Lung microvascular endothelial cell (primary cell): ENCODE results near the gene CABP5. TPM values are rescaled to one million over a fixed set of nuclear protein-coding genes. Genes with fewer than 3 reads are reported as not detected.
"Not testable (repeated sequence)": the region's sequence is repeated elsewhere in the genome, so short reads cannot be mapped to it uniquely, and the experiment has no call there.

ENCODE experiments used
- DNase-seq, 2 donors: peaks; one replicate each; pipeline versions ENCODE4 v3.0.0 to v3.0.0-alpha.2; 2010; ENCODE audit warnings: low read depth in 2 of 2
- total RNA-seq: library from RNA; depleted of rRNA; stranded (reverse); fragments of >200 nt; gene quantifications from 2 replicates; pipeline ENCODE4 v1.2.1, GENCODE V29; 2014

Gene CABP5
- total RNA-seq: not detected in 2 replicates

DNA sequence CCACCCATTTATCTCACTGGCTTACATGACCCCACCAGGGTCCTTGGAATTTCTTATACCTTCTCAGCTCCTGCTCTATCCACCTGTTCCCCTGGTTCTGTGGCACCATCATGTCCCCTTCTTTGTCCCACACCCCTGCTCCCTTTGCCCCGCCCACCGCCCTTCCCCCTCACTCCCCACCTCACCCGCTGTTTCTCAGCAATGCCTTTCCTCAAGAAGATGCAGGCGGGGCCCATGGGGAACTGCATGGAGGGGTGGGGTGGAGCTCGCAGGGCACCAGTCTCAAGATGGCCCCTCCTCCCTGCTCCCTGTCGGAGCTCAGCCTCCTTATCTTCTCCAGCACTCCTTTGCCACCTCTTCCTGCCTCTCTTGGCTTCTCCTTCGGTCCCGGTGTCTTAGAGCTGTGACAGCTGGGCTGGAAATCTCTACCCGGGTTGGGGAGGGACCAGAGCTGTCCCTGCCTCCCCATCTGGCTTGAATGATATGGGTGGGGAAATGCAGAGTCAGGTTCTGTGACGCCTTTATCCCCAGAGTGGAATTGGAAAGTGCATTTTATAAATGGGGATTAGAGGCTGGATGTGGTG is at the start of gene CABP5:
Gene CABP5 (minus strand): TSS at position 405 of the 584 bp plus-strand sequence. CDS start 157 bp downstream, at position 248.
- DNase-seq: no peak

DNA sequence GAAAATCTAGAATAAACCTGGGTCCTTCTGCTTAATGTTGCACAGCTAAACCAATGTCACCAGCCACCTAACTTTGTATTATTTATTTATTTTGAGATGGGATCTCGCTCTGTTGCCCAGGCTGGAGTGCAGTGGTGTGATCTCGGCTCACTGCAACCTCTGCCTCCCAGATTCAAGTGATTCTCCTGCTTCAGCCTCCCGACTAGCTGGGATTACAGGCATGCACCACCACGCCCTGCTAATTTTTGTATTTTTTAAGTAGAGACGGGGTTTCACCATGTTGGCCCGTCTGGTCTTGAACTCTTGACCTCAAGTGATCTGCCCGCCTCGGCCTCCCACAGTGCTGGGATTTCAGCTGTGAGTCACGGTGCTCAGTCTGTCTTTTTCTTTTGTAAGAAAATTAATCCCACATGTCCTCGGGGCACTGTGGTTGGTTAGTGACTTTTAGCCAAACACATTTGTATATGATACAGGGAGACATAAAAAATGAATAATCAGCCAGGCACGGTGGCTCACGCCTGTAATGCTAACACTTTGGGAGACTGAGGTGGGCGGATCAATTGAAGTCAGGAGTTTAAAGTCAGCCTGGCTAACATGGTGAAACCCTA is 47.3 kb upstream of the CABP5 start:
- not testable (repeated sequence) for DNase-seq

DNA sequence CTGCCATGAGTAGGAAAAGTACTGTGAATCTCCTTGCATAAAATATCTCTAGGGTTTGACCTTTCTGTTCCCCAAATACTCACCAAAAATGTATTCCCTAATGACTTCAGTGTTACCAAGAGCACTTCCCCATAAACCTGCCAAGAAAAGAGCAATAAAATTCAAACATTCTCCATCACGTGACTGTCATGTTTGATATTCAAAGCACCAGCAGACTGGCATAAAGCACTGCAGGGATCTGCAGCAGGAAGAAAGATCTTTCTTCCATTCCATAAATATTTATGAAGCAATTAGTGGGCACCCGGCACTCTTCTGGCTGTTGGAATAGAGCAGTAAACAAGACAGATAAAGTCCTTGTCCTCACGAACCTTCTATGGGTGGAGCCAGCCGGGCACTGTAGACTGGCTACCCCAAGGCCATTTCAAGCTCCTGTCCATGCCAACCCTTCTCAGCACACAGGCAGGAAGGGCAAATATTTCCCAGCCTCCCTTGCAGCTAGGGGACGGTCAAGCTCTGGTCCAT is 46.5 kb upstream of the CABP5 start:
- no peak for DNase-seq

DNA sequence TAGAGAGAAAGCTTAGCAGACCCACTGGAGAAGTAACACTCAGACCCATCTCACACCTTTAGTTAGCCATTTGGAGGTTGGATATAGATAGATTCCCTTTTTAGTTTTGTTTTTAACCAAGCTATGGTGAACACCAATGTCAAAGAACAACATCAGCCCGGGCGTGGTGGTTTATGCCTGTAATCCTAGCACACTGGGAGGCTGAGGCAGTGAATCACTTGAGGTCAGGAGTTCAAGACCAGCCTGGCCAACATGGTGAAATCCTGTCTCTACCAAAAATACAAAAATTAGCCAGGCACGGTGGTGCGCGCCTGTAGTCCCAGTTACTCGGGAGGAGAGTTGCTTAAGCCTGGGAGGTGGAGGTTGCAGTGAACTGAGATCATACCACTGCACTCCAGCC is 45.1 kb upstream of the CABP5 start:
- DNase-seq: not testable (repeated sequence)

DNA sequence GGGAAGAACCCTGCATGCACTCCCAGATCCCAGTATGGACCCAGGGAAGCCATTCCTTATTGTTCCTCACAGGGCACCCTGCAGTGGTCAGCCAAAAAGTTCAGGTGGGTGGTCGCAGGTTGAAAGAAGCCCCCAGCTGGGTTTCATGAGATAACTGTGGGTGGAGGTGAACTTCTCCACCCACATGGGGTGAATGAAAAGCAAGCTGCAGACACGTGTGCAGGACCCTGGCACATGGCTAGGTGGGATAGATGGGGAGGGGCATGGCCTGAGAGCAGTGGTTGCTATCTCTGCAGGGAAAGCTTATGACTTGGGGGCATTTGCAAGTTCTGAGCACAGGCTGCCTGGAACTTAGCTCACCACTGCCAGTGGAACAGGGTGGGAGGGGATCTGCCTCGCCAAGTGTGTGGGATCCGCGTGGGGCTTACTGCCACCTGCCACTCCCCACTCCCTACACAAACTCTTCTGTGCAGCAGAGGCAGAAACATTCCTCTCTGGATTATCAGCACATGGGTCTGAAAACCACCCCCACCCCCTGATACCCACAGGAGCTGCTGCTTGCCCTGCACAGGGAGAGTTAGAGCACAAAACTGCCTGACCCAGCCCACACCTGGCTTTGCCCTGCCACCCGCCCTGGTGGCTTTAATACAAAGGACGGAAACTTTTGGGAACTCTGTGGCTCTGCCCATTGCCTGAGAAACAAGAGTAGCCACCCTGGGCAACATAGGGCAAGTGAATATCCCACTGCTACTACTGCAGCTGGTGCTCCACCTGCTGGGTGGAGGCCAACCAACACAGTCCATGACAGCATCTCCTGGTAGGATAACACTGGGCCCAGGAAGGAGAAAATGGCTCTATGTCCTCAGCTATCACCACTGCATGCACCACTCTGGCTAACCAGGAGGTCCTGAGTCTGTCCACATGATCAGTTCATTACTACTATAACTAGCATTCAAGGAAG is 42.3 kb upstream of the CABP5 start:
- no peak for DNase-seq

DNA sequence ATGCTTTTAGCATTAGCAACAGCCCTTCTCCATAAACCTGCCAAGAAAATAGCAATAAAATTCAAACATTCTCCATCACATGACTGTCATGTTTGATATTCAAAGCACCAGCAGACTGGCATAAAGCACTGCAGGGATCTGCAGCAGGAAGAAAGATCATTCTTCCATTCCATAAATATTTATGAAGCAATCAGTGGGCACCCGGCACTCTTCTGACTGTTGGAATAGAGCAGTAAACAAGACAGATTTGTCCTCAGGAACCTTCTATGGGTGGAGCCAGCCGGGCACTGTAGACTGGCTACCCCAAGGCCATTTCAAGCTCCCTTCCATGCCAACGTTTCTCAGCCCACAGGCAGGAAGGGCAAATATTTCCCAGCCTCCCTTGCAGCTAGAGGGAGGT is 41.2 kb upstream of the CABP5 start:
- no peak for DNase-seq

DNA sequence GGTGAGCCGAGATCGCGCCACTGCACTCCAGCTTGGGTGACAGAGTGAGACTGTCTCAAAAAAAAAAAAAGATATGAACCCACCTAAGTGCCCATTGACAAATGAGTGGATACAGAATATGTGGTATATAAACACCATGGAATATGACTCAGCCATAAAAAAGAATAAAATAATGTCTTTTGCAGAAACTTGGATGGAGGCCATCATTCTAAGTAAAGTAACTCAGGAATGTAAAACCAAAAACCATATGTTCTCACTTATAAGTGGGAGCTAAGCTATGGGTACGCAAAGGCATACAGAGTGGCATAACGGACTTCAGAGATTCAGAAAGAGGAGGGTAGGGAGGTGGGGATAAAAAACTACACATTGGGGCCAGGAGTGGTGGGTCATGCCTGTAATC is 37.2 kb upstream of the CABP5 start:
- DNase-seq: no peak

DNA sequence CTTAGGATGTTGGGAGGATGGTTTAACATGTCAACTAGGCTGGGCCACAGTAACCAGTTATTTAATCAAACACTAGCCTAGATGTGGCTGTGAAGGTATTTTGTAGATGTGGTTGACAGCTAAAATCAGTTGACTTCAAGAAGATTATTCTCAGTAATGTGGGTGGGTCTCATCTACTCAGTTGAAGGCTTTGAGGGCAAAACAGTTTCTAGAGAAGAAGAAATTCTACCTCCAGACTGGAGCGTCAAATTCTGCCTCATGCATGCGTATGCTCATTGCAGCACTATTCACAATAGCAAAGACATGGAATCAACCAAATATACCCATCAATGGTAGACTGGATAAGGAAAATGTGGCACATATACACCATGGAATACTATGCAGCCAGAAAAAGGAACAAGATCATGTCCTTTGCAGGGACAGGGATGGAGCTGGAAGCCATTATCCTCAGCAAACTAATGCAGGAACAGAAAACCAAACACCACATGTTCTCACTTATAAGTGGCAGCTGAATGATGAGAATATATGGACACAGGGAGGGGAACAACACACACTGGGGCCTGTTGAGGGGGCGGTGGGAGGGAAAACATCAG is 26.4 kb upstream of the CABP5 start:
- DNase-seq: not testable (repeated sequence)

DNA sequence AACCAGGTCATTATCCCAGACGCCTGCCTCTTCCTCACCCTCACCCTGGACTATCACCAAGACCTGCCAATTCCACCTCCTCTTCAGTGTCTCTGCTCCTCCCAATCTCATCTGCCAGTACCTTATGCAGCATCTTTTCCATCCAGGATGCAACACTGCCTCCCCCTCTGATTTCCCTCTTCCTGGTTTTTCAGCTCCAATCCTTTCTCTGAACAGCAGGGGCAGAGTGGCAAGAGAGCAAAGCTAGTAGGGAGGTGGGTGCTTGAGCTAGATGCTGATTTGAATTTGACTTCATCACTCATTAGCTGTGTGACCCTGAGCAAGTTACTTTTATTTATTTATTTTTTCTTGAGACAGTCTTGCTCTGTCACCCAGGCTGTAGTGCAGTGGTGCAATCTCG is 25.6 kb upstream of the CABP5 start:
- DNase-seq: no peak

DNA sequence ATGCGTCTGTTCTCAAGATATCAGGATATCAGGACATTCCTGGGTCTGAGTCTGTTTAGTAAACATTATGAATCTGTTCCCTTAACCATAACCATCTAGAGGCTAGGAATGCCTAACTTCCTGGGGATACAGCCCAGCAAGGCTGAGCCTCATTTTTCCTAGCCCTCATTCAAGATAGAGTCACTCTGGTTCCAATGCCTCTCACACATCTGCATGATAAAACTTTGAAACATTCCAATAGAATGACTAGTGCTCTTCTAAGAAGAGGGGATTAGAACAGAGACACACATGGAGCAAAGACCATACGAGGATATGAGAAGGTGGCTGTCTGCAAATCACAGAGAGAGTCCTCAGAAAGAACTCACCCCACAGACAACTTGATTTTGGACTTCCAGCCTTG is 20.6 kb upstream of the CABP5 start:
- no peak for DNase-seq

DNA sequence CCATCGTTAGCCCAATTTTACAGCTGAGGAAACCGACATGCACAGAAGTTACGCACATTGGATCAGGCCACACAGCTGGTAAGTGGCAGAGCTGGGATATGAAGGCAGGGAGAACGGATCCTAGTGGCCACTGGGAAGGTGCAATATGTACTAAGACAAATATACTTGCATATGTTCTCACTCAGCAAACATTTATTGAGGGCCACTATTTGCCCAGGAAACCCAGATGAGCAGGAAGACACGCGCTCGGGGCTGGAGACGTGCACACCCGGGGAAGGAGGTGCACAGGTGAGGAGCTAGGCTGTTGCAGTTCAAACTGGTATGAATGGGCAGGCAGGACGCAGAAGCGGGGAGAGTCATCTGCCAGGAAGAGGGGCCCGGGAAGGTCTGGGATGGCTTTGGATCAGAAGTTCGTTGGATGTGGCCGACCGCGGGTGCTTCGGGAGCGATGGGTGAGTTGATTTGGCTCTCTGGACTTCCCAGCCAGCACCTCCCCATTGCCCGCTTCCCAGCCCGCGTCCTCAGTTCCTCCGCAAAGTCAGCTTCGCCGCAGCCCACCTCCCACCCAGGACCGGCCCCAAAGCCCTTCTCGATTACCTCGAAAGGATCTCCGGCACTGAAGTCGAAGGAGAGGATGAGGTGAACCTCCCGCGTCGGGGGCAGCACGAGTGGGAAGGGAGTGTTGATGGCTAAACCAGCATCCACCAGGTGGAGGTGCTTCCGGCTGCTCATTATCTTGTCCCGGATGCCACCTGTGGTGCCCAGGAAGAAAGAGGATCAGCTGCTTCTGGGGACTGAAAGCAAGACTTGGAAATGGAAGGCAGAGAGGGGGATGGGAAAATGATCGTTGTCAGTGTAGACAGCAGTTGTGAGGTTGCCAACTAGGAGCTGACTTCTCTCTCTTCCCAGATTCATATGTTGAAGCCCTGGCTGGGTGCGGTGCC is 17.8 kb upstream of the CABP5 start:
- DNase-seq: no peak

DNA sequence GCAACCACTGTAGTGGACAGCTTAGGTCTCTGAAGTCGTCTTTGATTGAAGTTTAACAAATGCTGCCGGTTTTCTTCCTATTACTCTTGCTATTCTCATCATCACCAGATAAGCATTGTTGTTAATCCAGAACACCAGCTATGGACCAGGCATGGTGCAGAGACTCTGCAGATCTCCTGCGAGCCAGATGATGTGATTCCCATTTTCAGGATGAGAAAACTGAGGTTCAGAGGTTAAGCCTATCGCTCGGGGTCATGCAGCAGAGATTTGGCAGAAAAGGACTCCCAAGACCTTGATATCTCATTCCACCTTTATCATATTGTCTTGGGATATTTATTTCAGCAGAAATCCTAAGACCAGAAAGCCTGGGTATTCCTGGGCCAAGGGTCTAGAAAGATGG is 16.5 kb upstream of the CABP5 start:
- no peak for DNase-seq

DNA sequence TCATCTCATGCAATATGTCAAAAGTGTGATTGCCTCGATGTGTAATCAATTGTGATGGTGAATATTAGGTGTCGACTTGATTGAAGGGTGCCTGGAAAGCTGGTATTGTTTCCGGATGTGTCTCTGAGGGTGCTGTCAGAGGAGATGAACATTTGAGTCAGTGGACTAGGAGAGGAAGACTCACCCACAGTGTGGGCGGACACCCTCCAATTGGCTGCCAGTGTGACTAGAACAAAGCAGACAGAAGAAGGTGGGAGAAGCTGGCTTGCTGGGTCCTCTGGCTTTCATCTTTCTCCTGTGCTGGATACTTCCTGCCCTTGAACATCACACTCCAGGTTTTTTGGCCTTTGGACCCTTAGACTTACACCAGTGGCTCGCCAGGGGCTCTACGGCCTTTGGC is 15.5 kb upstream of the CABP5 start:
- no peak for DNase-seq

DNA sequence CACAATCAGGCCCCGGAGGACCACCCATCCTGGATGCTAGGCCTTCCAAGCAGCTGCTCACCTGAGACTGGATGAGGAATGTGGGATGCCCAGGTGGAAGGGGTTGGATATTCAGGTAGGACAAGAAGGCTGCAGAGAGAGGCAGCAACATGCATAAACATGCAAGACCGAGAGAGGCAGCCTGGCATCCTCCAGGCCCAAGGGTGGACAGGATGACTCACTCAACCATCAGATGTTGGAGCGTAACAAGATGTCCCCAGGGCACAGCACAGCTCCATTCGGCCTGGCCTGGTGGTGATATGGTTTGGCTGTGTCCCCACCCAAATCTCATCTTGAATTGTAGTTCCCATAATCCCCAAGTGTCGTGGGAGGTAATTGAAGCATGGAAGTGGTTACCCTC is 10.0 kb upstream of the CABP5 start:
- DNase-seq: no peak

DNA sequence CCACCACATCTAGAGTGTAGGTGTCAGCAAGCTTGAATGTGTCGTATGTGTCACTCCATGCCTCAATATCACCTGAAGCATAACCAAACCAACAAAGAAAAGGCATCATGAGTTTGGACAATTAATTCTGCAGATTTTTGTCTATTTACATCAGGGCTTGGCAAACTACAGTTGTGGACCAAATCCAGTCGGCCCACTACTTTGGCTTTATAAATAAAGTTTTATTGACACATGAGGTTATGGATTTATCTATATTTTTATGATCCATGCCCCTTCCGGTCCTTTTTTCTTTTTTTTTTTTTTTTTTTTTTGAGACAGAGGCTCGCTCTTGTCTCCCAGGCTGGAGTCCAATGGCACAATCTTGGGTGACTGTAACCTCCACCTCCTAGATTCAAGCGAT is 9.2 kb upstream of the CABP5 start:
- DNase-seq: no peak

DNA sequence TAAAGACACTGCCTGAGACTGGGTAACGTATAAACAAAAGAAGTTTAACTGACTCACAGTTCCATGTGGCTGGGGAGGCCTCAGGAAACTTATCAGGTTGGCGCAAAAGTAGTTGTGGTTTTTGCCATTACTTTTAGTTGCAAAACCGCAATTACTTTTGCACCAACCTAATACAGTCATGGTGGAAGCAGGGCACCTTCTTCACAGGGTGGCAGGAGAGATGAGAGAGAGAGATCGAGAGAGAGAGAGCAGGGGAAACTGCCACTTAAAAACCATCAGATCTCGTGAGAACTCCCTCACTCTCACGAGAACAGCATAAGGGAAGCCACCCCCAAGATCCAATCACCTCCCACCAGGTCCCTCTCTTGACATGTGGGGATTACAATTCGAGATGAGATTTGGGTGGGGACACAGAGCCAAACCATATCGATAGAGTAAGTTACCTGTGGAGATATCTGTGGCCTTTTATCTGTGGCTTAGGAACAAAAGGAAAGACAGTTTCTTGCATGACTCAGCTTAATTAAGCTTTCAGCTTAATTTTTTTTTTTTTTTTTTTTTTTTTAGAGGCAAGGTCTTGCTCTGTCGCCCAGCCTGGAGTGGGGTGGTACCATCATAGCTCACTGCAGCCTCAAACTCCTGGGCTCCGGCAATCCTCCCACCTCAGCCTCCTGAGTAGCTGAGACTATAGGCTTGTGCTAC is 7.6 kb upstream of the CABP5 start:
- no peak for DNase-seq

DNA sequence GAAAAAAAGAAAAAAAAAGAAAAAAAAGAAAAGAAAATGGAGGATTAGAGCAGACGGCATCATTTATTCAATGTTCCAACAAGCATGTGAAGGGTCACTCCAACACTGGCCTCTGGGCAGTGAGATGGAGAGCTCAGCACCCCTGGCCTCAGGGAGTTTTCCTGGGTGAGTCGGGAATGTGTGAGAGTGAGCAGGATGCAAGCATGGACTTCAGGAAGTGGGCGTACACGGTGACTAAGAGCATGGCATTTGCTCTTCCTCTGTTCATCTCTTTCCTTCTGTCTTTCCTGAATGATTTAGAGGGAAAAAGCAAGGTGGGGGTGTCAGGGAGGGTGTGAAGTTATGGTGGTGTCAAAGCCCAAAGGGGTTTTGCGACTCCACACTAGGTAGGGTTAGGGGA is 682 bp upstream of the CABP5 start:
- DNase-seq: peak in 1 of 2 donors; percentile 6

DNA sequence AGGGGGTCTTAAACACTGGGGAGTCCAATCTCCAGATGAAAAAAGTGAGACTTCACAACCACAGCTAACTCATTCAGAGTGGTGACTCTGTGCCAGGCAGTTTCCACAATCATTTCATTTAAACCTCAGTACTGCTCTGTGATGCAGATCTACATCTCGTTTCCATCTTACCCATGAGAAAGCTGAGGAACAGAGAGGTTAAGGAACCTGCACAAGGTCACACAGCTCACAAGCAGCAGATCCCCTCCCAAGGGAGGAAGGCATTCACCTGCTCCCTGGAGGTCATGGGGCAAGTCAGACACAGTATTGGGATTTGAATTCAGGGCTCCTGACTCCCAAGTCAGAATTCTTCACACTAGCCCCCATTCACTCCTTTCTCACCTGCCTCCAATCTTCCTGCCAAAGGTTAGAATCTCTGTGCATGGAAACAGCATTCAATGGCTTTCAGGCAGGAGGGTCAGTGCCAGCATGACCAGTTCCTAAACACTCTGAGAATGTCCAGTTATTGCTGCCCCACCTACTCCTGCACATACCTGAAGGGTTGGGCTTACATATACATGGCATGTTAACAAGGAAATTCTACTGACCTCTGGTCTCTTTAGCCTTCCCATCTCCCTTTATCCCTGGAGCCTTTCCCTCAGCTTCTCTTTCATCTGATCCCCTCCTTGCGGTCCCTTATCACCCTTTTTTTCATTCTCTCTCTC is 1.9 kb downstream of the CABP5 start:
- DNase-seq: no peak

DNA sequence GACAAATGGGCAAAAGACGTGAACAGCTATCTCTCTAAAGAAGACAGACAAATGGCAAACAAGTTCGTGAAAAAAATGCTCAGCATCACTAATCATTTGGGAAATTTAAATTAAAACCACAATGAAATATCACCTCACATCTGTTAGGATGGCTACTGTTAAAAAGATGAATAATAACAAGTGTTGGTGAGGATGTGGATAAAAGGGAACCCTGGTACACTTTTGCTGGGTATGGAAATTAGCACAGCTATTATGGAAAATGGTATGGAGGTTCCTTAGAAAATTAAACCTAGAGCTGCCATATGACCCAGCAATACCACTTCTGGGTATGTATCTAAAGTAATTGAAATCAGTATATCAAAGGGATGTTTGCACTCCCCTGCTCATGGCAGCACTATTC is 7.1 kb downstream of the CABP5 start:
- DNase-seq: no peak

DNA sequence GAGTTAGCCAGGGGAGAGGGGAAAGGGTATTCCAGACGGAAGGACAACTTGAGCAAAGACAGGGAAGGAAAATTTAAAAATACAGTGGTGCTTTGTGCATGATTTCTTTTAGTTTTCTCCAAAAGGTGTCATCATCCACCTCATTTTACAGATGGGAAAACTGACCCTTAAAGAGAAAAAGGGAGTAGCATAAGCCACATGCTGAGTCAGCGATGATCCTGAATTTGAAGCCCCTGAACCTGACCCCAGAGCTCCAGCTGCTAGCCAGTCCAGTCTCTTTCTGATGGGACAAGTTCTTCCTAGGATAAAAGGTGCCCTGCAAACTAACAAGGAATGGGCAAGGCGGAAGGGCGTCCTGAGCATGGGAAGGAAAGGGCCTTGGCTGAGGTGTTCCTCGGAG is 10.3 kb downstream of the CABP5 start:
- DNase-seq: no peak
